Cardiac fibroblast (primary cell): ENCODE results near the gene OR52I1.
A peak's percentile ranks its signal among the peaks of the same experiment; 100 is the strongest.

ENCODE experiments used
- DNase-seq, 2 donors: peaks; one replicate each; pipeline versions ENCODE4 v3.0.0 to v3.0.0-alpha.2; 2010; ENCODE audit warnings: low read depth in 2 of 2
- H3K4me3 ChIP-seq, 2 donors: replicated peaks in 1 of 2; 1 replicate in 1 of 2; 2 replicates in 1 of 2; pipeline ENCODE4 v1.5.1; 2011; ENCODE audit warnings: low read depth in 2 of 2, low read length in 2 of 2, mild to moderate bottlenecking in 2 of 2, moderate library complexity in 1 of 2
- TF ChIP-seq, protein P1 (sequence below): IDR thresholded peaks from one replicate; pipeline ENCODE4 v1.5.1; 2011; ENCODE audit warnings: low read depth, mild to moderate bottlenecking, low read length, inconsistent platforms

OR52I1 gene

DNA sequence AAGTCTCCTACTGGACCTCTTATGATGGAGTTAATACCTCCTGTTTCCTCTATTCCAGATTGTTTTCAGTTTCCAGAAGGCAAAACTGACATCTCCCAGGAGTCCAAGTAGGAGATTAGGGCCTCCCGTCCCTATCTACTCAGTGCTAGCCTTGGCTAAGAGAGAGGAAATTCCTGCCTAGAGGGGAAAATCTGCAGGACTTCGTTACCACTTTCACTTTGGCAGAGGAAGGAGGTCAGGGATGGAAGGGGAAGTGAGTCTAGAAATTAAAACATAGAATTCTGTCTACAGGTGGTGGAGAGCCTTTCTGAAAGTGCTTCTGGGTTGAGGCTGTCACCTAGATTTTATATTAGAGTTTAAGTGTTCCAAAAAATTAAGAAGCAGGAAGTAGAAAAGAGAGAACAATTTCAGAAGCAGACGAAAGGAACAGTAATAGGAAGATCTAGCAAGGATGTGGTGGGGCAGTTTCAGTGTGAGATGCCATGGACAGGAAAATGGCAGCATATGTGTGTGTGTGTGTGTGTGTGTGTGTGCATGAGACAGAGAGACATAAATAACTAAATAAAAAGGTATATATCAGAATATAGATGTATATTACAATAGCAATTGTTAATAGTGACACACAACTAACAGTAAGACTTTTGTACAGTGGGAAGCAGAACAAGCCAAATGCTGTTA, 16.6 kb downstream of the OR52I1 start:
- DNase-seq = peak; percentile 12 to 67
- TF ChIP-seq, protein P1, sequence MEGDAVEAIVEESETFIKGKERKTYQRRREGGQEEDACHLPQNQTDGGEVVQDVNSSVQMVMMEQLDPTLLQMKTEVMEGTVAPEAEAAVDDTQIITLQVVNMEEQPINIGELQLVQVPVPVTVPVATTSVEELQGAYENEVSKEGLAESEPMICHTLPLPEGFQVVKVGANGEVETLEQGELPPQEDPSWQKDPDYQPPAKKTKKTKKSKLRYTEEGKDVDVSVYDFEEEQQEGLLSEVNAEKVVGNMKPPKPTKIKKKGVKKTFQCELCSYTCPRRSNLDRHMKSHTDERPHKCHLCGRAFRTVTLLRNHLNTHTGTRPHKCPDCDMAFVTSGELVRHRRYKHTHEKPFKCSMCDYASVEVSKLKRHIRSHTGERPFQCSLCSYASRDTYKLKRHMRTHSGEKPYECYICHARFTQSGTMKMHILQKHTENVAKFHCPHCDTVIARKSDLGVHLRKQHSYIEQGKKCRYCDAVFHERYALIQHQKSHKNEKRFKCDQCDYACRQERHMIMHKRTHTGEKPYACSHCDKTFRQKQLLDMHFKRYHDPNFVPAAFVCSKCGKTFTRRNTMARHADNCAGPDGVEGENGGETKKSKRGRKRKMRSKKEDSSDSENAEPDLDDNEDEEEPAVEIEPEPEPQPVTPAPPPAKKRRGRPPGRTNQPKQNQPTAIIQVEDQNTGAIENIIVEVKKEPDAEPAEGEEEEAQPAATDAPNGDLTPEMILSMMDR = no peak
- peak overlapping the region in 1 of 2 donors; percentile 9 for H3K4me3 ChIP-seq

DNA sequence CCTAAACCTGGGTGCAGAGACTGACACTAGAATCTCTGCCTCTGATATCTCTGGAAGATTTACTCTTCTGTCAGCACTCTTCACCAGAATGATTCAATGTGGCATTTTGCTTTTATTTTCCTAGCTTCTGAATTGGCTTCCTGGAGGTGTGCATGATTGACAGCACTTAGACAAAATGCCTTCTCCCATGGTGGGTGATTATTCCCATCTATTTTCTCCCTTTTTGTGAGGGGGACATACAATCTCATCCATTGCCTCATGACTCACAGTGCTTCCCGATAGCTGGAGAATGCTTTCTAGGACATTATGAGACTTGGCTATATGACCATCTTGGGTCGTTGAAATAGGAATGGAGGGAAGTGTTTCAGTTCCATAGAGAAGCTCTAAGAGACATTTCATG, 18.1 kb downstream of the OR52I1 start:
- no peak for DNase-seq

DNA sequence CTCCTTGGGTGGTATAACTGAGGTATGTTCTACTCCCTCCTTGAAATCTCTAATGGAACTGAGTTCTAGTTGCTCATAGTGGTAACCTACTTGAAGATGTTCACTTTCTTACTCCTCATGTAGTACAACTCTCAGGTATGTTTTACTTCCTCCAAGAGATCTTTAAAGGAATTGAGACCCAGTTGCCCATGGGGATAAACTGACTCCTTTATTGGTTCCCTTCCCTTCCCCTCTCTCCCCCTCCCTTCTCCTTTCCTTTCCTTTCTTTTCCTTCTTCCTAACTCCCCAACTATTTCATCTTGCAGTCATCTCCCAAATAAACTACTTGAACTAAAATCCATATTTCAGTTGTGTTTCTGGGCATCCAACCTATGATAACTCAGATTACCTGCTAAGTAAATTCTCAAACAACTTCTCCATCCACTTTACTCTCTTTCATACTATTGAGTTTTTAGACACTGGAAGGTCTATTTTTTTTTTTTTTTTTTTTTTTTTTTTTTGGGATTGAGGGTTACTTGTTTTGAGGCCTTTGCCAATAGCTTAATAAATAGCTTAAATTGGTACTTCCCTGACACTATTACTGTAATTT, 22.1 kb downstream of the OR52I1 start:
- no peak overlapping the region for H3K4me3 ChIP-seq
- TF ChIP-seq, protein P1 = no peak
- no peak for DNase-seq

More for the DNA sequence above, 18.1 kb downstream of the OR52I1 start:
- H3K4me3 ChIP-seq = no peak overlapping the region
- TF ChIP-seq, protein P1 = no peak

DNA sequence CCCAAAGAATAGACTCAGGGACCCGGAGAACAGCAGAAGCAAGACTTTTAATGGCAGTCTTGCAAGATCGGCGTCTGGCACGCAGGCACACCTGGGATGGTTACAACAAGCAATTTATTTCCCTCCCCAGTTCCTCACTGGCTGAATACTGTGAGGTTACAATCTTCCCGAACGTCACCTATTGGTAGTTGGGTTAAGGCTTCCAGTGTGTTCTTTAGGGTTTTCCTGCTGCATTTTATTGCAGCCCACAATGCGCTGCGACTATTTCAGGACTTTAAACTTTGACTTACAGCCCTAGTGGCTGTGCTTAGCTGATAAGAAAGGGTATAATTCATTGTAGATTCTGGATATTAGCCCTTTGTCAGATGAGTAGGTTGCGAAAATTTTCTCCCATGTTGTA, 25.7 kb downstream of the OR52I1 start:
- no peak for DNase-seq

DNA sequence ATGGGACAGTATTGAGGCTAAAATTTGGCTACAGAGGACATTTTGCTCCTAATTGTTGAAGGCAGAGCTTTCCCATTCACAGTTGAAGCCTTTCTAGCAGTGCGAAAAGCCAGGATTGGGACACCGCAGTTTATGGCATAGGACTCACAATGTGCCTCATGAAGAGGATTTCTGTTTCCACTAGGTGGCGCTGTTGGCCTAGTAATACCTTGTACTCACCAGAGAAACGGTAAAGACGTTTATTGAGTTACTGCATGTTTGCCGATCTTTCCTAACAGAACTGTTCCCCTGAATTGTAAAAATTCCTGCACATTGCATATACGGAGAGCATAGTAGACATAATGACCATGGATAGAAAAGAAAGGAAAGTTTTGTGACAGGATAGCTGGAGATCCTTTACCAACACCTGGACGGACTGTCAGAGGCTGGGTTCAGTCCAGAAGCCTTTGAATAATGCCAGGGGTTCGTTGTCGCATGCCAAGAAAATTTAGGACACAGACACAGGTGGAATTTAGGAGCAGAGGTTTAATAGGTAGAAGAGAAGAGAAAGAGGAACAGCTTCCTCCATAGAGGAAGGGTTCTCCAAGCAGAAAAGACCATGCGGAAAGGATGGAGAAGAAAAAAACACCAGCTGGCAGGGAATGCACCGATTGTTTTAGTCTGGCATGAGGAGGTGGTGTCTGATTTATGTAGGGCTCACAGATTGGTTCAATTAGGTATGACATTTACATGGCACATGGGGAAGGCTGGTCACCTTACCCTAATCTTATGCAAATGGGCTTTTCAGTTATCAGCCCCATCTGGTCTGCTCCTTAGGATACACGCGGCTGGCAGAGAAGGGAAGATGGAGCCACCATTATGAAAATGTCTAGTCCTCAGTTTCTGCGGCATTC, 32.6 kb downstream of the OR52I1 start:
- H3K4me3 ChIP-seq = no peak overlapping the region
- TF ChIP-seq, protein P1 = peak; percentile 63
- DNase-seq = peak; percentile 82 to 89

More for the DNA sequence above, 25.7 kb downstream of the OR52I1 start:
- no peak overlapping the region for H3K4me3 ChIP-seq
- TF ChIP-seq, protein P1 = no peak

DNA sequence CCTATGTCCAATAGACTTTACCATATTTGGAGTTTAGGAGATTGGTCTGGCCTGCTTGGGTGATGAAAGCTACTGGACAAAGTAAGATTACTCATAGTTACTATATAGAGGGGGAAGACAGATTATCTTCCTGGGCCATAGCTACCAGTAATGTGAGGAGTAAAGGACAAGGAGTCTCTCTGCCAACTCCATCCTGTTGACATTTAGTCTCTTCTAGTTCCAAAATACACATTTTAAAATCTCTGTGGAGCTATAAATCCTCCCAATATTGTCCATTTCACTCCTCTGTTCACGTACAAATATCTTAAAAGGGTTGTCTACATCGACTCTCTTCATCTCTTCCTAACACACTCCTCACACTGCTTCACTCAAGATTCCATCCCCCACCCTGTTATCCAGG, 42.3 kb downstream of the OR52I1 start:
- H3K4me3 ChIP-seq = no peak overlapping the region
- DNase-seq = no peak
- TF ChIP-seq, protein P1 = no peak
